ENCODE measurements around the gene ZNF646.

- TF ChIP-seq CTCF (conservative IDR thresholded peaks at IDR 0.05; ENCODE audit: low read length) (no peak), EZH2phosphoT487 (IDR thresholded peaks at IDR 0.05; ENCODE audit: borderline replicate concordance, low read depth, low read length) (no peak)
These were observed 42.9 kb upstream of the ZNF646 start for GRCh38 chr16:31031276-31031675.
